Measurements from ENCODE around the gene SPTBN2.

SPTBN2 gene

GRCh38 chr11:66637557-66638176 lies 91.3 kb downstream of the SPTBN2 start:
- no peak for DNase-seq

- no peak for DNase-seq
Observed at GRCh38 chr11:66636411-66636810, 92.6 kb downstream of the SPTBN2 start.

Data from stimulated activated CD4-positive, alpha-beta T cell treated with anti-CD3 and anti-CD28 coated beads, Interleukin-4, amount 100 ng/mL, for 24 hours (primary cell).